SK-N-SH treated with all-trans-retinoic acid at 6 μM for 48 hours (cell line): ENCODE measurements around the gene PRDM4.

ENCODE experiments used
- ISL1 ChIP-seq: fragments of 250-450 bp; sonication (Bioruptor Pico); IDR thresholded peaks from 2 replicates; pipeline ENCODE4 v2.1.2; 2022; ENCODE audit warnings: mild to moderate bottlenecking, moderate library complexity
- ZNF565 ChIP-seq: fragments of 450-650 bp; formaldehyde crosslinking; conservative IDR thresholded peaks from 2 replicates; pipeline ENCODE4 v1.5.0; 2020; ENCODE audit warnings: low read depth, mild to moderate bottlenecking, moderate library complexity
- ZNF70 ChIP-seq: fragments of 450-650 bp; formaldehyde crosslinking; IDR thresholded peaks from 2 replicates; pipeline ENCODE4 v1.5.0; 2020; ENCODE audit warnings: mild to moderate bottlenecking, moderate library complexity
- TF ChIP-seq, protein P1 (sequence below): fragments of 250-450 bp; sonication (Bioruptor Pico); IDR thresholded peaks from 2 replicates; pipeline ENCODE4 v1.8.0; 2021; ENCODE audit warnings: low read depth, mild to moderate bottlenecking, moderate library complexity, borderline replicate concordance

DNA sequence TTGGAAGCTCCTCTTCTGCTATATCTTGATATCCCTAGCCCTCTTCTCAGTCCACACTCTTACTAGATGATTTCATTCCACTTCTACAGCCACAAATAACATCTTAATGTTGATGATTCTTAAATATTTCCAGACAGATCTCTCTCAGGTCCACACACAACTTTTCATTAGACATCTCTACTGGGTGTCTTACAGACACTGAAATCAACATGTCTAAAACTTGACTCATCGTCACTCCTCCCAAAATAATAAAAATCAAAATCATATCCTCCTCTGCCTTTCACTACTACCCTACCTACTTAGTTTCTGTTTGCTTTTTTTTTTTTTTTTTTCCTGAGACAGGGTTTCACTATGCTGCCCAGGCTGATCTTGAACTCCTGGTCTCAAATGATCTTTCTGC, 11.9 kb downstream of the PRDM4 start:
- no peak for TF ChIP-seq ZNF70 (CRISPR knock-in tag)
- TF ChIP-seq ISL1 (CRISPR knock-in tag): no peak
- no peak for TF ChIP-seq ZNF565 (CRISPR knock-in tag)
- TF ChIP-seq, protein P1, sequence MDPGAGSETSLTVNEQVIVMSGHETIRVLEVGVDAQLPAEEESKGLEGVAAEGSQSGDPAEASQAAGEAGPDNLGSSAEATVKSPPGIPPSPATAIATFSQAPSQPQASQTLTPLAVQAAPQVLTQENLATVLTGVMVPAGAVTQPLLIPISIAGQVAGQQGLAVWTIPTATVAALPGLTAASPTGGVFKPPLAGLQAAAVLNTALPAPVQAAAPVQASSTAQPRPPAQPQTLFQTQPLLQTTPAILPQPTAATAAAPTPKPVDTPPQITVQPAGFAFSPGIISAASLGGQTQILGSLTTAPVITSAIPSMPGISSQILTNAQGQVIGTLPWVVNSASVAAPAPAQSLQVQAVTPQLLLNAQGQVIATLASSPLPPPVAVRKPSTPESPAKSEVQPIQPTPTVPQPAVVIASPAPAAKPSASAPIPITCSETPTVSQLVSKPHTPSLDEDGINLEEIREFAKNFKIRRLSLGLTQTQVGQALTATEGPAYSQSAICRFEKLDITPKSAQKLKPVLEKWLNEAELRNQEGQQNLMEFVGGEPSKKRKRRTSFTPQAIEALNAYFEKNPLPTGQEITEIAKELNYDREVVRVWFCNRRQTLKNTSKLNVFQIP (CRISPR knock-in tag): no peak
